GM10248 (cell line): ENCODE measurements around the gene DSC3.
"Not testable (repeated sequence)": the region's sequence is repeated elsewhere in the genome, so short reads cannot be mapped to it uniquely, and the experiment has no call there.

ENCODE experiments used
- CTCF ChIA-PET: fragments of 300-600 bp; sonication (Branson Sonifier 250); formaldehyde crosslinking; extraction: SDS; loops from one replicate; lab custom pipeline; 2021; ENCODE audit warnings: antibody characterized with exemption; lab: Yijun Ruan, JAX
- POLR2A ChIA-PET: fragments of 350-650 bp; sonication (Branson Sonifier 250); formaldehyde crosslinking; extraction: SDS; loops from one replicate; lab custom pipeline; 2020; ENCODE audit warnings: antibody characterized with exemption; lab: Yijun Ruan, JAX
- DNase-seq: peaks from one replicate; pipeline ENCODE4 v3.0.0; 2012; ENCODE audit errors: extremely low spot score
- CTCF ChIP-seq: IDR thresholded peaks from 2 replicates; pipeline ENCODE4 v1.5.1; 2012; ENCODE audit warnings: mild to moderate bottlenecking, low read depth; ENCODE audit errors: extremely low read depth, missing control alignments, control extremely low read depth

Gene DSC3

GRCh38 chr18:31040686-31041270 is 1.8 kb downstream of the DSC3 start:
- ChIA-PET POLR2A (no interaction called here), CTCF (interaction anchor here (1.0 kb wide), 1 partner anchor 18 kb away, joined by 3 read pairs; no protein-coding TSS in a partner anchor)
- TF ChIP-seq CTCF: no peak
- no peak for DNase-seq

GRCh38 chr18:31039426-31039825 is 3.1 kb downstream of the DSC3 start:
- TF ChIP-seq CTCF: no peak
- ChIA-PET POLR2A (no interaction called here), CTCF (no interaction called here)
- no peak for DNase-seq

- POLR2A ChIA-PET, DNase-seq, CTCF ChIA-PET: not testable (repeated sequence)
Measured at GRCh38 chr18:31037686-31038085, 4.9 kb downstream of the DSC3 start.

- ChIA-PET POLR2A (no interaction called here), CTCF (no interaction called here)
Measured at GRCh38 chr18:31034541-31034940, 8.0 kb downstream of the DSC3 start.

GRCh38 chr18:31030574-31031278 is 11.8 kb downstream of the DSC3 start:
- POLR2A ChIA-PET: no interaction called here
- CTCF ChIA-PET: interaction anchor here (1.1 kb wide), 1 partner anchor 32 kb away, joined by 3 read pairs; no protein-coding TSS in a partner anchor
- TF ChIP-seq CTCF: no peak

More at GRCh38 chr18:31034541-31034940, 8.0 kb downstream of the DSC3 start:
- TF ChIP-seq CTCF: no peak
- no peak for DNase-seq

GRCh38 chr18:31015715-31016434 is 26.7 kb downstream of the DSC3 start:
- no peak for DNase-seq
- CTCF ChIA-PET: interaction anchor here (1.1 kb wide), 1 partner anchor 12 kb away, joined by 3 read pairs; no protein-coding TSS in a partner anchor

More at GRCh38 chr18:31030574-31031278, 11.8 kb downstream of the DSC3 start:
- DNase-seq: no peak

GRCh38 chr18:31011455-31011854 is 31.1 kb downstream of the DSC3 start:
- POLR2A ChIA-PET, DNase-seq: not testable (repeated sequence)
- CTCF ChIA-PET: interaction anchor here (0.6 to 2.5 kb wide), 6 partner anchors 9 to 18 kb away, joined by 3 to 8 read pairs (median 4); no protein-coding TSS in a partner anchor

More at GRCh38 chr18:31015715-31016434, 26.7 kb downstream of the DSC3 start:
- no peak for TF ChIP-seq CTCF
- POLR2A ChIA-PET: no interaction called here
